ENCODE measurements around the gene SFSWAP. TPM values are rescaled to one million over a fixed set of nuclear protein-coding genes. Genes with fewer than 3 reads are reported as not detected.
A peak's percentile ranks its signal among the peaks of the same experiment; 100 is the strongest.

Gene SFSWAP
- total RNA-seq, 1 experiment from 2014 or later, result 76.3 TPM

DNA sequence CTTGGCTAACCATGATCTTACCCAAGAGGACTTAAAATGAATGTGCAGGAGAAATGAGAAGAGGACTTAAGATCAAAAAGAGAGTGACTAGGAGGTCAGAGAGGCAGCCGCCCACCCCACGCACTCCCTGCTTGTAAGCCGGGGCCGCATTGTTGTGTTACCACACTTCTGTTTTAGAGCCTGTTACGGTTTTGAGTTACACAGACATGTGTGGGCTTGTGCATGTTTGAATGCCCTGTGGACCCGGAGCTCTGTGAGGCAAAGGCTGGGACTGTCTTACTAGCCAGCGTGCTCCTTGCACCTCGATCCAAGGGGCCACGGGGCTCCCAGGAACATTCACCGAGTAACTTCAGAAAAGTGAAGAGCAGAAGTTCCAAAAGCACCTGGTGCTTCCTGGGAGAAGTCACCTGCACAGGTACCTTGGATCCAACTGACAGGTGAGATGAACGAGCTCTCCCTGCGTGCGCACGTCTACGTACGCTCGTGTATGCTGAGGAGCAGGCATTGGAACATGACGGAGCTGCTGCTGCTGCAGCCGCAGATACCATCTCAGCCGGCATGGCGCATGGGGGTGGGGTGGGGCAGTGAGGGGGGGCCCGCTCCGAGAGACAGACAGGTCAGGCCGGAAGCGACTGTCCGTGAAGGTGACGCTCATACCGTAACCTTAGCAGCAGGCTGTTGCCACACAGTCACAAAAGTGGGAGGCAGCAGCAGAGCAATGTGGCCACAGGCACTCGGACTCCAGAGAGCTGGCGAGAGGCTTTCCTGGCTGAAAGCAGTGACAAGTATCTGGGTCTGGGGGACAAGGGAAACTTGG, 23.7 kb downstream of the SFSWAP start:
- no peaks in the 10 kb centered on the region for H3K9me3 Mint-ChIP-seq
- ChIA-PET CTCF (no interaction called here), POLR2A (no interaction called here)
- H3K4me1 Mint-ChIP-seq, result peaks cover 42% of the 10 kb centered on the region
- H3K36me3 Mint-ChIP-seq, result peaks cover 58% of the 10 kb centered on the region
- TF ChIP-seq, protein P1, sequence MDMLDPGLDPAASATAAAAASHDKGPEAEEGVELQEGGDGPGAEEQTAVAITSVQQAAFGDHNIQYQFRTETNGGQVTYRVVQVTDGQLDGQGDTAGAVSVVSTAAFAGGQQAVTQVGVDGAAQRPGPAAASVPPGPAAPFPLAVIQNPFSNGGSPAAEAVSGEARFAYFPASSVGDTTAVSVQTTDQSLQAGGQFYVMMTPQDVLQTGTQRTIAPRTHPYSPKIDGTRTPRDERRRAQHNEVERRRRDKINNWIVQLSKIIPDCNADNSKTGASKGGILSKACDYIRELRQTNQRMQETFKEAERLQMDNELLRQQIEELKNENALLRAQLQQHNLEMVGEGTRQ (CRISPR knock-in tag; IDR thresholded peaks at IDR 0.05), result no peak
- no peak for TF ChIP-seq MXD4 (CRISPR knock-in tag; IDR thresholded peaks at IDR 0.05; ENCODE audit: borderline replicate concordance)
- TF ChIP-seq CREB1 (CRISPR knock-in tag; IDR thresholded peaks at IDR 0.05), result no peak
- TF ChIP-seq, protein P2, sequence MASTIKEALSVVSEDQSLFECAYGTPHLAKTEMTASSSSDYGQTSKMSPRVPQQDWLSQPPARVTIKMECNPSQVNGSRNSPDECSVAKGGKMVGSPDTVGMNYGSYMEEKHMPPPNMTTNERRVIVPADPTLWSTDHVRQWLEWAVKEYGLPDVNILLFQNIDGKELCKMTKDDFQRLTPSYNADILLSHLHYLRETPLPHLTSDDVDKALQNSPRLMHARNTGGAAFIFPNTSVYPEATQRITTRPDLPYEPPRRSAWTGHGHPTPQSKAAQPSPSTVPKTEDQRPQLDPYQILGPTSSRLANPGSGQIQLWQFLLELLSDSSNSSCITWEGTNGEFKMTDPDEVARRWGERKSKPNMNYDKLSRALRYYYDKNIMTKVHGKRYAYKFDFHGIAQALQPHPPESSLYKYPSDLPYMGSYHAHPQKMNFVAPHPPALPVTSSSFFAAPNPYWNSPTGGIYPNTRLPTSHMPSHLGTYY (CRISPR knock-in tag; IDR thresholded peaks at IDR 0.05), result no peak
- TF ChIP-seq GRHL2 (CRISPR knock-in tag; IDR thresholded peaks at IDR 0.05; ENCODE audit: insufficient replicate concordance, severe bottlenecking), result no peak
- no peak for TF ChIP-seq ETV6 (CRISPR knock-in tag; IDR thresholded peaks at IDR 0.05)
- no peak for TF ChIP-seq ATF1 (CRISPR knock-in tag; IDR thresholded peaks at IDR 0.05)
- TF ChIP-seq SOX15 (CRISPR knock-in tag; IDR thresholded peaks at IDR 0.05), result no peak
- TF ChIP-seq PRRX2 (CRISPR knock-in tag; IDR thresholded peaks at IDR 0.05), result no peak
- TF ChIP-seq, protein P3, sequence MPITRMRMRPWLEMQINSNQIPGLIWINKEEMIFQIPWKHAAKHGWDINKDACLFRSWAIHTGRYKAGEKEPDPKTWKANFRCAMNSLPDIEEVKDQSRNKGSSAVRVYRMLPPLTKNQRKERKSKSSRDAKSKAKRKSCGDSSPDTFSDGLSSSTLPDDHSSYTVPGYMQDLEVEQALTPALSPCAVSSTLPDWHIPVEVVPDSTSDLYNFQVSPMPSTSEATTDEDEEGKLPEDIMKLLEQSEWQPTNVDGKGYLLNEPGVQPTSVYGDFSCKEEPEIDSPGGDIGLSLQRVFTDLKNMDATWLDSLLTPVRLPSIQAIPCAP (CRISPR knock-in tag; IDR thresholded peaks at IDR 0.05), result no peak
- no peak for TF ChIP-seq ZNF138 (CRISPR knock-in tag; conservative IDR thresholded peaks at IDR 0.05)
- DNase-seq (ENCODE audit: low spot score) (no peak), ATAC-seq (no peak)
- H3K4me3 Mint-ChIP-seq, result no peak overlapping the region
- peak overlapping the region; percentile 73 for H3K27ac Mint-ChIP-seq
- no peaks in the 10 kb centered on the region for H3K27me3 Mint-ChIP-seq (ENCODE audit: low read depth)

DNA sequence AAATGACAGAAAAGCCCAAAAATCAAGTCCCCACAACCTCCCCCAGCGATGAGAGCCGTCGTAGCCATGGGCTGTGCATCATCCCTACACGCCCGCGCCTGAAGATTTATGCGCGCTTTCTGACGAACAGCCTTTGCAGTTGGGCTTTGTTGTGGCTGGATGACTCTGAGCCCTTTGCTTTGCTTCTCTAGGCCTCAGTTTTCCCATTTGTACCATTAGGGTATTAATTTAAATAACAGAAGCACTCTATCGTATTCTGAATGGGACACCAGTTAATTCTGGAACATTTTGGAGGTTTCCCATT, 24.2 kb downstream of the SFSWAP start:
- peaks cover 60% of the 10 kb centered on the region for H3K36me3 Mint-ChIP-seq
- TF ChIP-seq NFYB (CRISPR knock-in tag; conservative IDR thresholded peaks at IDR 0.05; ENCODE audit: low read depth), result no peak
- TF ChIP-seq, protein P4, sequence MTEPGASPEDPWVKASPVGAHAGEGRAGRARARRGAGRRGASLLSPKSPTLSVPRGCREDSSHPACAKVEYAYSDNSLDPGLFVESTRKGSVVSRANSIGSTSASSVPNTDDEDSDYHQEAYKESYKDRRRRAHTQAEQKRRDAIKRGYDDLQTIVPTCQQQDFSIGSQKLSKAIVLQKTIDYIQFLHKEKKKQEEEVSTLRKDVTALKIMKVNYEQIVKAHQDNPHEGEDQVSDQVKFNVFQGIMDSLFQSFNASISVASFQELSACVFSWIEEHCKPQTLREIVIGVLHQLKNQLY (CRISPR knock-in tag; IDR thresholded peaks at IDR 0.05), result no peak
- TF ChIP-seq, protein P5, sequence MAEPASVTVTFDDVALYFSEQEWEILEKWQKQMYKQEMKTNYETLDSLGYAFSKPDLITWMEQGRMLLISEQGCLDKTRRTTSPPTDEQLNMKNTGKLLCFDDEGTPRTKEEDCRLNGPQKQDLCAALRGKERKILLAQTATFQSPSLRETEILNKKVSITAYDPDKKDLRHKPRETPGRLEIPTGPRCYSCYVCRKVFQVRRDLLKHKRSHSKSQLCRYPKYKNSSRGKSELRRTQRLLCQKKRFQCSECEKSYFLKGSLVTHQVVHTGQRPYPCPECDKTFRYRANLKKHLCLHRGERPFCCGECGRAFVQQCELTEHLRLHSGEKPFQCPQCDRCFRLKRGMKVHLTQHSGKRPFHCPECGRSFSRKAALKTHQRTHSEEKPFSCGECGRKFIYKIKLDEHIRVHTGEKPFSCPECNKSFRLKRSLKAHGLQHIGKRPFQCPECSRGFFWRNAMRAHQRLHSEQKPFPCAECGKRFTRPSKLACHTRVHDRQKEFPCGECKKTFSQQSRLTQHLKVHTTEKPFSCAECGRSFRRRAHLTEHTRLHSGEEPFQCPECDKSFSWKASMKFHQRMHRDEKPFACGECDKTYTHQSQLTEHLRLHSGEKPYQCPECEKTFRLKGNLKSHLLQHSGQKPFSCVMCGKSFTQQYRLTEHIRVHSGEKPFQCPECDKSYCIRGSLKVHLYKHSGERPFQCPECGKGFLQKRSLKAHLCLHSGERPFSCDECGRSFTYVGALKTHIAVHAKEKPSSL (CRISPR knock-in tag; conservative IDR thresholded peaks at IDR 0.05), result no peak
- TF ChIP-seq NFE2L1 (CRISPR knock-in tag; IDR thresholded peaks at IDR 0.05), result no peak
- no peak for TF ChIP-seq MXD4 (CRISPR knock-in tag; IDR thresholded peaks at IDR 0.05; ENCODE audit: borderline replicate concordance)
- no peaks in the 10 kb centered on the region for H3K27me3 Mint-ChIP-seq (ENCODE audit: low read depth)
- no peaks in the 10 kb centered on the region for H3K9me3 Mint-ChIP-seq
- H3K4me3 Mint-ChIP-seq, result no peak overlapping the region
- POLR2A ChIA-PET, result no interaction called here
- DNase-seq (ENCODE audit: low spot score) (no peak), ATAC-seq (no peak)
- H3K27ac Mint-ChIP-seq, result peak overlapping the region; percentile 73; the same call in 1 of the 2 replicates
- peaks cover 36% of the 10 kb centered on the region for H3K4me1 Mint-ChIP-seq
- CTCF ChIA-PET, result interaction anchor here (1.4 kb wide), 1 partner anchor 20 kb away, joined by 4 read pairs; no protein-coding TSS in a partner anchor
